HepG2 (cell line): ENCODE data around the gene PLA2G2A. TPM values are rescaled to one million over a fixed set of nuclear protein-coding genes. Genes with fewer than 3 reads are reported as not detected.

Experiments used
- ATAC-seq: fragments of 200-7000 bp; cut with Tn5 transposase; 3 replicates; pipeline ENCODE4 v1.9.1; 2020; ENCODE audit warnings: mild to moderate bottlenecking, moderate library complexity
- BruUV-seq: library from RNA; stranded (reverse); fragments of 400-500 nt; replicated peaks from 2 replicates; lab custom pipeline; 2021; lab: Mats Ljungman, UMichigan
- CTCF ChIA-PET: fragments of 300-600 bp; formaldehyde crosslinking; extraction: SDS; loops from one replicate; lab custom pipeline; 2021; ENCODE audit warnings: low total read pairs, inconsistent platforms, low intra/inter-chr PET ratio; lab: Yijun Ruan, JAX
- POLR2A ChIA-PET: fragments of 350-600 bp; sonication (Branson Sonifier 250); formaldehyde crosslinking; loops from one replicate; lab custom pipeline; 2020; ENCODE audit warnings: antibody characterized with exemption, inconsistent platforms; lab: Yijun Ruan, JAX
- DNase-seq: peaks from one replicate; pipeline ENCODE4 v3.0.0-alpha.2; 2015; ENCODE audit warnings: low spot score
- FAIRE-seq: peaks from 3 replicates; lab custom pipeline; 2011; peaks lifted over from hg19 to GRCh38; lab: Jason Lieb, UNC
- H2AFZ ChIP-seq: one replicate; pipeline ENCODE4 v1.6.1; 2011; ENCODE audit warnings: low read length, inconsistent platforms
- H3K27ac ChIP-seq: fragments of 300-600 bp; 3 replicates; pipeline ENCODE4 v1.8.0; 2011; ENCODE audit warnings: mixed run types, mild to moderate bottlenecking, mixed read lengths, low read length, inconsistent platforms; ENCODE audit not compliant: insufficient read depth; ENCODE audit errors: extremely low read length
- H3K27me3 ChIP-seq, 2 experiments: fragments of 200-600 bp in 1 of 2; 2 replicates in 1 of 2; 3 replicates in 1 of 2; pipeline versions ENCODE4 v1.6.0 to v1.8.0; 2011; ENCODE audit warnings: low read length in 2 of 2, mild to moderate bottlenecking in 2 of 2, moderate library complexity in 2 of 2, inconsistent platforms in 1 of 2; ENCODE audit not compliant: insufficient read depth in 2 of 2, control insufficient read depth in 1 of 2
- H3K36me3 ChIP-seq, 2 experiments: fragments of 200-600 bp in 1 of 2; replicated peaks in 1 of 2; 2 replicates in 1 of 2; 3 replicates in 1 of 2; pipeline versions ENCODE4 v1.5.1 to v1.8.0; 2011; ENCODE audit warnings: low read length in 2 of 2, inconsistent platforms in 1 of 2; ENCODE audit not compliant: insufficient read depth in 2 of 2, control insufficient read depth in 1 of 2
- H3K4me1 ChIP-seq: 2 replicates; pipeline ENCODE4 v1.5.1; 2012; ENCODE audit warnings: low read length, inconsistent platforms; ENCODE audit not compliant: insufficient read depth
- H3K4me2 ChIP-seq: 2 replicates; pipeline ENCODE4 v1.6.0; 2011; ENCODE audit warnings: low read depth, low read length, inconsistent platforms
- H3K4me3 ChIP-seq, 3 experiments: fragments of 200-600 bp in 1 of 3; sonication (generic), shearing (Covaris generic) in 1 of 3; replicated peaks in 1 of 3; 2 replicates each; pipeline ENCODE4 v1.5.1; 2011 to 2016; ENCODE audit warnings: low read length in 3 of 3, inconsistent platforms in 2 of 3, low read depth in 2 of 3, mild to moderate bottlenecking in 2 of 3, control low read depth in 1 of 3, mixed read lengths in 1 of 3; ENCODE audit not compliant: insufficient read depth in 1 of 3
- H3K79me2 ChIP-seq: one replicate; pipeline ENCODE4 v1.6.1; 2011; ENCODE audit warnings: low read length, inconsistent platforms; ENCODE audit not compliant: insufficient read depth
- H3K9ac ChIP-seq: 2 replicates; pipeline ENCODE4 v1.6.0; 2011; ENCODE audit warnings: mild to moderate bottlenecking, low read depth, low read length, inconsistent platforms; ENCODE audit not compliant: insufficient read depth
- H3K9me3 ChIP-seq: 2 replicates; pipeline ENCODE4 v1.5.1; 2012; ENCODE audit warnings: mild to moderate bottlenecking, low read length
- H4K20me1 ChIP-seq: 2 replicates; pipeline ENCODE4 v1.6.0; 2011; ENCODE audit warnings: inconsistent platforms, mild to moderate bottlenecking, low read length, moderate library complexity; ENCODE audit not compliant: insufficient read depth
- ATF7 ChIP-seq, 2 experiments: fragments of 450-650 bp in 1 of 2; sonication (generic) in 1 of 2; formaldehyde crosslinking in 1 of 2; IDR thresholded peaks; 2 replicates each; pipeline versions ENCODE4 v1.4.0 to v1.6.1; 2016 to 2020; ENCODE audit warnings: antibody characterized with exemption in 1 of 2, mild to moderate bottlenecking in 1 of 2, missing genetic modification reagents in 1 of 2
- ATM ChIP-seq: fragments of 450-650 bp; IDR thresholded peaks from 2 replicates; pipeline ENCODE4 v1.7.1; 2017; ENCODE audit warnings: mild to moderate bottlenecking, borderline replicate concordance
- GABPB1 ChIP-seq: IDR thresholded peaks from 2 replicates; pipeline ENCODE4 v1.6.1; 2016; ENCODE audit warnings: mild to moderate bottlenecking, missing genetic modification reagents, moderate library complexity, missing compliant biosample characterization
- GPN1 ChIP-seq: sonication (generic); formaldehyde crosslinking; IDR thresholded peaks from 2 replicates; pipeline ENCODE4 v1.5.1; 2020; ENCODE audit warnings: missing genetic modification reagents, borderline replicate concordance
- HNF4A ChIP-seq: sonication (generic); formaldehyde crosslinking; IDR thresholded peaks from 2 replicates; pipeline ENCODE4 v1.4.0; 2020; ENCODE audit warnings: missing genetic modification reagents
- IKZF4 ChIP-seq: sonication (generic); formaldehyde crosslinking; IDR thresholded peaks from 2 replicates; pipeline ENCODE4 v1.5.1; 2020; ENCODE audit warnings: borderline replicate concordance, mild to moderate bottlenecking, low read depth, missing genetic modification reagents; ENCODE audit errors: not compliant biosample characterization
- PAF1 ChIP-seq: IDR thresholded peaks from 2 replicates; pipeline ENCODE4 v1.6.1; 2016; ENCODE audit warnings: missing genetic modification reagents, missing compliant biosample characterization
- ZNF207 ChIP-seq: fragments of 450-650 bp; IDR thresholded peaks from 2 replicates; pipeline ENCODE4 v1.6.1; 2016; ENCODE audit warnings: antibody characterized with exemption, borderline replicate concordance
- ZNF451 ChIP-seq: sonication (generic); formaldehyde crosslinking; IDR thresholded peaks from 2 replicates; pipeline ENCODE4 v1.5.0; 2020; ENCODE audit warnings: mild to moderate bottlenecking, missing genetic modification reagents
- ZNF788 ChIP-seq: sonication (generic); formaldehyde crosslinking; IDR thresholded peaks from 2 replicates; pipeline ENCODE4 v1.5.0; 2020; ENCODE audit warnings: mild to moderate bottlenecking, missing genetic modification reagents, borderline replicate concordance
- ZSCAN20 ChIP-seq: sonication (generic); formaldehyde crosslinking; IDR thresholded peaks from 2 replicates; pipeline ENCODE4 v1.4.0; 2020; ENCODE audit warnings: missing genetic modification reagents, mild to moderate bottlenecking, borderline replicate concordance
- WGBS: methylation state at CpG from one replicate; pipeline ENCODE4 v1.1.6; 2017; ENCODE audit warnings: low lambda C conversion rate; 5-methylcytosine and 5-hydroxymethylcytosine counted together
- in situ Hi-C: cut with HindIII; loops from 2 replicates; pipeline ENCODE4 v1.10.0; 2017; ENCODE audit warnings: low pct_unique_long_range_greater_than_20kb; ENCODE audit not compliant: extremely low pct_ligation_motif_present
- intact Hi-C: fragments of 100-400 bp; cut with micrococcal nuclease; formaldehyde crosslinking; loops from one replicate; pipeline ENCODE4 v1.10.0; 2022; ENCODE audit not compliant: unreplicated experiment
- polyA plus RNA-seq, 8 experiments: library from polyadenylated mRNA; depleted of rRNA in 3 of 8; stranded (reverse) in 7 of 8; unstranded in 1 of 8; fragments of >200 nt; fragmentation: Illumina TruSeq in 4 of 8; extraction: Trizol in 4 of 8; gene quantifications; 2 replicates each; pipeline versions ENCODE4 v1.2.1 to v1.2.3, GENCODE V29; 2011 to 2016; ENCODE audit warnings: low read depth in 4 of 8, missing spikeins in 1 of 8, mixed read lengths in 1 of 8; ENCODE audit not compliant: insufficient read depth in 1 of 8
- total RNA-seq, 5 experiments: library from RNA; depleted of rRNA; stranded (reverse); fragments of >200 nt; fragmentation: Illumina TruSeq; extraction: Trizol; gene quantifications; 2 replicates each; pipeline ENCODE4 v1.2.3, GENCODE V29; 2016; ENCODE audit warnings: low read depth in 1 of 5

PLA2G2A gene
- total and polyA plus RNA-seq, 2 of the 13 experiments (the other 11 are each of a cell fraction or from before 2014, with no cell fraction given), result 0.35 to 30.3 TPM

DNA sequence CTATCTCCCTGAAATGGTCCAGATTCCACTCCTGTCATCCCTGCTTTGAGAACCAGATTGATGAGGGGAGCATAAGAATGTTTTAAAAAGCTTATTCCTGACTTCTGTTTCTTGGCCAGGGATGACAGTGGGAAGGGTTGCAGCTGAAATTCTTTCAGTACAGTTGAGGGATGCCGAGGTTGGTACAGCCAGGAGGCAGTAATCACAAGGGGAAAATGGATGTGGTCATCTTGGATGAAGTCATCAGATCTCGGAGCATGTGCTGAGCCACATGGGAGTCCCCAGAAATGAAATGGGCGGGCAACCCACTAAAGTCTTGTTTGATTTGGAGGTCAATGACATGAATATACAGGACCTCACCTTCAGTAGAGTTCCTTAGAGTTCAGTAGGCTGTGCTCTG, 37.3 kb downstream of the PLA2G2A start:
- in situ Hi-C loops, result no loop called here
- no peaks in the 10 kb centered on the region for H3K9me3 ChIP-seq
- TF ChIP-seq ATF7 (IDR thresholded peaks at IDR 0.05) (no peak), ATF7 (CRISPR knock-in tag; IDR thresholded peaks at IDR 0.05) (no peak), ZNF788 (CRISPR knock-in tag) (no peak), IKZF4 (CRISPR knock-in tag) (no peak), GPN1 (CRISPR knock-in tag) (no peak), ZNF207 (no peak), PAF1 (CRISPR knock-in tag) (no peak), ATM (no peak), GABPB1 (CRISPR knock-in tag) (no peak), HNF4A (CRISPR knock-in tag) (no peak), ZNF451 (CRISPR knock-in tag) (no peak), ZSCAN20 (CRISPR knock-in tag) (no peak)
- TF ChIP-seq, all 625 proteins: peak for 0
- Histone ChIP-seq H3K4me1 (peaks cover 40% of the 10 kb centered on the region), H3K36me3 (no peaks in the 10 kb centered on the region), H3K79me2 (no peaks in the 10 kb centered on the region), H2AFZ (no peak overlapping the region), H3K27ac (no peak overlapping the region), H3K4me3 (no peak overlapping the region), H3K4me2 (no peak overlapping the region), H3K9ac (no peak overlapping the region), H3K27me3 (no peaks in the 10 kb centered on the region), H4K20me1 (no peaks in the 10 kb centered on the region)
- 73% methylated on average over 3 of the region's 3 CpGs for WGBS
- FAIRE-seq (no peak), DNase-seq (no peak), ATAC-seq (no peak)
- ChIA-PET POLR2A (no interaction called here), CTCF (no interaction called here)
- intact Hi-C loops, result no loop called here
- BruUV-seq, result no TSS peak
